Activated CD4-positive, alpha-beta T cell treated with anti-CD3 and anti-CD28 coated beads, Interleukin-2, Interleukin-4, amounts not matched to agents 100 ng/mL and 50 ng/mL, durations not matched to agents 16 hours and 8 hours (primary cell): Measurements from ENCODE around the gene SORCS2.
"Not testable (repeated sequence)": the region's sequence is repeated elsewhere in the genome, so short reads cannot be mapped to it uniquely, and the experiment has no call there.

Source experiments
- DNase-seq: peaks from one replicate; pipeline ENCODE4 v3.0.0-alpha.2; 2020; ENCODE audit warnings: low spot score

SORCS2 gene

DNA sequence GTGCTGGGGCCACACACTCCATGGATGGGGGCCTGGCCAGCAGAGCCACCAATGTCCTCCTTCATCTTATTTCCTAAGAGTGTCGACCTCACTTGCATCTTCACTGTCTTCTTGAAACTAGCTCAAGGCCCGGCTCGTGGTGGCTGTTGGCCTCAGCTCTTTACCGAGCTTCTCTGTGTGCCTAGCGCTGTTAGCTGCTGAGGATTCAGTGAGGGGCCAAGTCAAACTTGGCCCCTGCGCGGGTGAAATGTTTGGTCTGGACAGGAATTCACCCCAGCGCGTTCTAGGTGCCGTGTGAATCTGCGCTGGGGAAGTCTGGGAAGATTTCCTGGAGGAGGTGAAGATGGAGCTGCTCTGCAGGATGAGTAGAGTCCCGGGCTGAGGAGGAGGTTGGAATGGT, 8.5 kb downstream of the SORCS2 start:
- no peak for DNase-seq

DNA sequence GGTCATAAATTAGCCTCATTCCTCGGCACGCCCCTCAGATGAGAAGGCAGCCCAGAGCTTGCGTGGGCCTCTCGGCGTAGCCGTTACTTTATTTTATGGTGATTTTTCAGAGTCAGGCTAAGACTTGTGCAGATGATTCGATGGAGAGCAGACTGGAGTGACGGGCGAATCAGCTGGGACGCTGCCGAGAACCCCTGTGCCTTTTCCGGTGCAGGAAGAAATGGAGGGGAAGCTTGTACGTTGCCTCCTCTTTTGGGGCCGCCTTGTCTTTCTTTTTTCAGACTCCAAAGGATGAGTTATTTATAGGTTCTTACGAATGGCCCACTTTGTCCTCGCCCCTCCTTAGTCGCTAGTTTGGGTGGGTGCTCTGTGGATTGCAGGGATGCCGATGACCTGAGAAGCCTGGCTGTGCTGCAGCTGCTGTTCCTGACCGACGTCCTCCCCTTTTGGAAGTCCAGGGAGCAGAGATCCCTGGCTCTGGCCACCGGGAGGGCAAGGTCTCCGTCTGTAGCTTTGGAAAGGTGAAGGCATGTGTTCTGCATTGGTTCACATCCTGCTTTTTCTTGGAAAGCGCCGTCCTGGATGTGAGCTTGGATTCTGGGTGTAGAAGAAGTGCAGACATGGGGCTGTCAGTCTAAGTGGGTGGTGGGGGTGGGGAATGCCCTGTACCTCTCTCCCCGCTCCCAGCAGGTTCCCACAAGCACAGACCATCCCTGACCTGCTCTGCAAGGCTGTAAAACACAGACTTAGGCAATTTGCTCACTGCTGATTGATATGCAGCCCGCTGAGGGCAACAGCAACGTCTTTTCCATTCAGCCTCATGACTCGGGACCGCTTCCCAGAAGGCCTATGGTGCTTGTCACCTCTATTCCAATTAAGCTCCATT, 9.3 kb downstream of the SORCS2 start:
- no peak for DNase-seq

DNA sequence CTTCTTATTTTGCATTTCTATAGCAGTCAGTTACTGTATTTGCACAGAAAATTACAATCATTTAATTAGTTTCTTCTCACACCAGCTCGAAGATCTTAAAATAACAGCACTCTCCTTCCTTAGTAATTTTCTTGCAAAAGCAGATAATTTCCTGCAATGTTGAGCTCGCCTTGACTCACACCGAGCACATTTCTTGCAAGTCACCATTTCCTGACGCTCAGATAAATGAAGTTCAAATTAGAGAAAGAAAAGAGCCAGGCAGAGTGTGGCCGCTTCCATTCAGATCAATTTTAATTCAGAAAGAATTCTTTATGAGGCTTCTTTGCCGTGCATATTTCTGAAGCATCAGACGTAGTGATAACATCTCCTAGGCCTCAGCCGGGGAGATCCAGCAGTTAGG, 10.1 kb downstream of the SORCS2 start:
- DNase-seq, result no peak

DNA sequence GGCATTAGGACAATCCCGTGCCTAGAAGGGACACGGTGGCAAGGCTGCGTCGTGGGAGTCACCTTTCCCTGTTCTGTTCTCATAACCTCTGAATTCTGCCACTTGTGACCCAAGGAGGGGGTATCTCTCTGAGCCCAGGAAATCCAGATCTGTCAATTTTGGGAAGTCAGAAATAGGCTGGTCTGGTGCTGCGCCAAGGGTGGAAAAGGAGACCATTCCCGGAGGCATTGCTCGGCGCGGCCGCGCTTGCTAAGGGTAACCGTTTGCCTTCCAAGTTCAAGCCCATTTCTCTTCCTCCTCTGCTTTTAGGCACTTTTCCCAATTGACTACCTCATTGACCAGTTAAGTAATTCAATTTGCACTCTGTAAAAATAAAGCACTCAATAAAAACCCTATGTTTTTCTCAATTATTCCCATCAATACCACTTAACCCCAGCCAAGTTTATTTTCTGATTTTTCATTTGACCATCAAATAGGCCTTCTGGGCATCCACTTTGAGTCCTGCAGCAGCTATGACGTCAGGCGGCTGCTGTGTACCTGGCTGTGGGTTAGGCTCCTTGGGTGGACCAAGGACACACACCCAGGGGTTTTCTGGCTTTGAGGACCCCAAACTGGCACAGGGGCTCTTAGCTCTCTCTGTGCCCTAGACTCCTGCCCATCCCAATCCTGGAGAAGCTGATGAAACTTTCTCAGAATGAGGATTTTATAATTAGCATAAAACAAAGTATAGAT, 12.5 kb downstream of the SORCS2 start:
- no peak for DNase-seq

DNA sequence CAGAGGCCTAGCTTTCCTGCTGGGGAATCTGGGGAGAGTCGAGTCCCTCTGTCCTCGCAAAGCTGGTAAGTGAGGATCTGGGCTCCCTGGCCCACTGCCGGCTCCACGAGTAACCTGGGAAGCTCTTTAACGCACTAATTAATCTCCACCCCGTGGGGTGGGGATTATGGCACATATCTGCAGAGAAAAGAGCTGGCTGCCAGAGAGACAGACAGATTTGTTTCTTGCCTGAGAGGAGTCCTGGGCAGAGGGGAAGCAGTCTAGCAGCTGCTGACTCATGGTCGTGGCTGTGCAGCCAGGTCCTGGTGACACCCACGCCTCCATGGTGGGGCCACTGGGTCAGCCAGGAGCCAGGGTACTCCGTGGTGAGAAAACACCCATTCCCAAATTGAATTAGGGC, 14.0 kb downstream of the SORCS2 start:
- no peak for DNase-seq

DNA sequence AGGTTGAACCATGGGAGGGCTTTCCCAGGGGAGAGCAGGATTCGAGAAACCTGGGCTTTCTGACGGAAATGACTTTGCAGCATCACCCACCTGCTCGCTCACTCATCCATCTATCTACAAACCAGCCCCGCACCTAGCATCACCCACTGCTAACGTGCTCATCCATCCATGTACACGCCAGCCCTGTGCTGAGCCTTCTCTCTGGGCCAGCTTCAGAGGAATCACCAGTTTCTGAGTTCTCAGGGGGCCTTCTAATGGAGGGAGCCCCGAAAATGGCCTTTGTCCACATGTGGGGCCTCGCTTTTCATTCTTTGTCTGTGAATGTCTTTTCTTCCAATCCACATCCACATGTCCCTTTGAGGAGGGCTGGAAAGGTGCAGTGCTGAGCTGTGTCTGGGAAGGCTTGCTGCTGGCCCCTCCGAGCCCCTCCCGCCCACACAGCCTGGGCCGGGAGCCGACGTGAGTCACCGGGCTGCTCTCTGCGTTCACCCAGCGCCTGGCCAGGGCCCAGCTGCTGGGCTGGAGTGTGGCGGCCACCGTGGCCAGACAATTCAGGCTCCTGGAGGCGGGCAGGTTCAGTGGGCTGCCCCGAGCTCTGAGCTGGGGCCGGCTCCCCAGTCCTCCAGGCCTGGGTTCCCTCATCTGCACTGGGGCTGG, 14.7 kb downstream of the SORCS2 start:
- DNase-seq, result no peak

DNA sequence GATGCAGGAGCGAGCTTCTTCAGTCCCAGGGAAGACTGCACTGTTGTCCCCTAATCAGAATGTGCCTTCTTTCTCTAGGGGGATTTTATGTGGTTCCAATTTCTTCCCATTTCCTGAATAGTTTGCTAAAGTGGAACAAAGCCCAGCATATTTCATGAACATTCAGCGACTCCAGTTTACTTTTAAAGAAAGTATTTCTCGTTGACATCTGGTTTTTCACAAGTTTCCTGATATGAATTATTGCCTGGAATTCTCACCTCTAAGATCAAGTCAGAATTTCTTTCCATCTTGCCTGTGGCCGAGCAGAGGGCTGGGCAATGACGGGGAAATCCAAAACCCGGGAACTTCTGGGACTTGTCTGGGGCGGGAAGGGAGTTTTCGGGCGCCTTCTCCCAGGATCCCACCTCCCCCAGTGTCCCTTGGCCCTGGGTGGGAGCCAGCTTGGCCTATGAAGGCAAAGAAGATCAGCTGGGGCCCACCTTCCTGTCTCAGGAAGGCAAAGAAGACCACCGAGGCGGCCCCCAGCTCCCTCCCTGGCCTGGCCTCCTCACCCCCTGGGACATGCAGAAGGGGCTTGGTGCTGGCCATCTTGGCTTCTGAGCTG, 15.4 kb downstream of the SORCS2 start:
- no peak for DNase-seq

DNA sequence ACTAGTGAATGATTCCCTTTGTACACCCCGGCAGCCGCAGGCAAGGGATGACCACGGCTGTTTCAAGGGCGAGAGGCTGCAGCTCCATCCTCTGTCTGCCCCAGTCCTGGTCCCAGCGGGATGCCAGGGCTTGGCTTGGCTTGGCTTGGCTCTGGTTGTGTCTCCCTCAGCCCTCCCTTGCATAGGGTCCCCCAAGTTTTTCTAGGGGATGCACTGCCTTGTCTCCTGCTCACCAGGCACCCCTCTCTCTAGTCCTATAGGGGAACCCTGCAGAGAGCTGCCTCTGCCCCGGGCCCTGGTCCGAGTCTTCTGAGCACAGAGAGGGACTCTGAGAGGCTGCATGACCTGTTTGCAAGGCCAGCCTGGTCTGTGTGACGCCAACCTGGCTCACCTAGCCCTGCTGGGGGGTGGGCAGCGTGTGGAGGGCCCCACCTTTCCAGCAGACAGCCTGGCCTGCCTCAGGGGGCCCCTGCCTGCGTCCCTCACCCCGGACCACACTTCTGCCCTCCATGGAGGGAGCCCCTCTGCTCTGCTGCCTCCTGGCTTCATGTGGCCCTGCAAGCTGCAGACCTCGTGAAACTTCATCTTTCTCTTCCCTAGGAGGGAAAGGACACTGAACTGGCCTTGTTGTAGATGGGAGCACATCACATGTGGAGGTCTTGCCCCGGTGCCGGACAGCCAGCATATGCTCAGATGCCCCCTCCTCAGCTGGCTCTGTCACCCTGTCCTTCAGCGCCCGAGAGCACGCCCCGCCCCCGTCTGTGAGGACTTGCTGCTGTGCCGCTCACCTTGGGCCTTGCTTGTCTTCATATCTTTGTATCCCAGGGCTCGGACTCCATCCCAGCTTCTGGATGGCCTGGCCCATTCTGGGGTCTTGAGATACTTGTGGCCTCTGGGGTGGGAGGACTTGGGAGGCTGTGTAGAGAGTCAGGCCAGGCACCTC, 16.4 kb downstream of the SORCS2 start:
- DNase-seq, result no peak

DNA sequence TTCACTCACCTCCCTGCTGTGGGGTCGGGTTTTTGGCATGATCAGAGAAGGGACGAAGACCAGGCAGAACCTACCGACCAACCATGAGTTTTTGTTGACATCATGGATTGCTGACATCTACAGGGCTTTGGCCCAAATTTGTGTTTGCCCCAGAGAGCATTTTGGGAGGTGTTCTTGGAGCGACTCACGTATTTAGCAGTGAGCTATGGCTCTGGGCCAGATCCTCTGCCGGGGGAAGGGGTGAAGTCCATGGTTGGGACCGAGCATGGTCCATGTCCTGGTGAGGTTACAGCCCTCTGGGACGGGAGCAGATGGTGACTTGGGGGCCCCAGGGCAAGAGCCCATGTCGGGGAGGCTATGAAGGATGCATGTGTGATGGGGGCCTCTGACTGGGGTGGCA, 17.4 kb downstream of the SORCS2 start:
- no peak for DNase-seq

DNA sequence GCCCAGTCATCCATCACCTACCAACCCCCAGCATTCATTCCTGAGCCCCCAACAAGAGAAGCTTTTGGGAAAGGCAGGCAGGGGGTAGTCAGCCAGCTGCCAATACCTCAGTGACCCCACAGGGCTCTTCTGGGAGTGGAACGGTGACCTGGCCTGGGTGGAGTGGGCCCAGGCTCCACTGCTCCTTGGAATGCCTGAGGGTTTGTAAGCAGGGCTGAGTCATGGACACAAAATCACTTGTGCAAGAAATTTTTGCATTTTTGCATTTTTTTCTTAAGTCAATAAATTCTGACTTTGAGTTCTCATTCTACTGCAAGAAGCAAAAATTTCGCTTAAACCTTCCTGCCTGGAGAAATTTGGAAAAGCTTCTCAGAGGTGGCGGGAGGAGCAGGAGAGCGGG, 18.5 kb downstream of the SORCS2 start:
- no peak for DNase-seq

DNA sequence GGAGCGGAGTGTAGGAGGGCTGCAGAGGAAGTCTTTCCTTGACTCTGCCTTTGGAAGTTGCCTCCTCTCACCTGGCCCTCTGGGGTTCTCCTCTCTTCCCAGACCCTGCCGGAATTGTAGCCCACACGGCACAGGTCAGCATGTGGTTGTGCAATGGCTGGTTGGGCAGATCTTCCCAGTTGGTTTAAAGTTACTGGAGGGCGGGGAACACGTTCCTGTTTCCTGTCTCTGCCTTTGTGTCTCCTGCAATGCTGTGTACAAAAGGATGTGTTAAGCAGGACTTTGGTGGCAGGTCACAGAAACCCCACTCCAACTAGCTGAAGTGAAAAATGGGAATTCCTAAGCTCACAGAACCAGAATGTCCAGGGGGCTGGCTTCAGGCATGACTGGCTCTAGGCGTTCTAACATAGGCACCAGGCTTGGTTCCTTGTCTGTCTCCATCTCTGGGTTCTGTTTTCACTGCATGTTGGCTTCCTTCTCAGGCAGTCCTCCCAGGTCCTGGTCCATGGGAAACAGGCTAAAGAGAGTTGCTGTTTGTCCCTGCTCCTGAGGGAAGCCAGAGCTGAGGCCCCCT, 19.9 kb downstream of the SORCS2 start:
- no peak for DNase-seq

DNA sequence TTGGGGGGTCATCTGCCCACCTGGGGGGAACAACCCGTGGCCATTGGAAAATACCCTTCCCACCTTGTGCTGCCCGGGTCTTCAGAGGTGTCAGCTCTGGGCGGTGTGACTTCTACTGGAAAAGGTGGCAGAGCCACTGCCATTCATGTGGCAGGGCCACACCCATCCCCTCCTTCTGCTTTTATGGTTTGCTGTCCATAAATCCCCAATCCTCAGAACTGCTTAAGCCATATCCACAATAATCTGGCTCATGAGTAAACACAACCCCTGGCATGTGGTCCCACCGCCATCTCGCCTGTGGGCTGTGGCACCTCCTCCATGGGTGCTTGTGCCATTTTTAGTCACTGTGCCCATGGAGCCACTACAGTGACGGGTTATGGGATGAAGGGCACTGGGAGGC, 20.6 kb downstream of the SORCS2 start:
- no peak for DNase-seq

DNA sequence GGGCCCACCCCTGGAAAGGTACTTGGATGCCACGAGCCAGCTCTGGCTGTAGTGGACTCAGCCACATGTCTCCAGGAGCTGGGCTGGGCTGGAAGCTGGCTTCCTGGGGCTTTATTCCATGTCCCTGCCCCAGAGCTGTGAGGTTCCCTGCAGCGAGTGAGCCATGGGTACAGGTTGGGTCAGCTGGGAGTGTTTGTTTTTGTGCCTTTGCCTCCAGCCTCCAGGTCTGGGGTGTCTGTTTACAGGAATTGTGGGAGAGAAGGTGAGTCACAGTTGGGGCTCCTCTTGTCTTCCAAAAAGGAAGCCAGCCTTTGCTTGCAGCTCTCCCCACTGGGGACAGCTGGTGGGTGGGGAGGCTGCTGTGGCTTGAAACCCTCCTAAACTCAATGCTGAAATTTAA, 21.5 kb downstream of the SORCS2 start:
- DNase-seq, result no peak

DNA sequence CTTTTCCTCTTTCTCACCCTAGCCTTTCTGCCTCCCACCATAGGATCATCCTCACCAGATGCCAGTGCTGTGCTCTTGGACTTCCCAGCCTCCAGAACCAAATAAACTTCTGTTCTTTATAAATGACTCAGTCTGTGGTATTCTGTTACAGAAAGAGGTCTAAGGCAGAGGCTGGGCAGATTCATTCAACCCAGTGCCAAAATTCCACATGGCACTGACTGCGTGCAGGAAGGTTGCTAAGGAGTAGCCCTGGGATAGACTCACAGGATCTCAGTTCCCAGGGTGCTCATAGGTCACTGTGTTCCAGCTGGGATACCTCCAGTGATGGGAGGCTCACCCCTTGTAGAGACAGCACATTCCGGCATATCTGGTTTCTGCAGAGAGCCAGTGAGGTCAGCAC, 22.0 kb downstream of the SORCS2 start:
- DNase-seq, result no peak

DNA sequence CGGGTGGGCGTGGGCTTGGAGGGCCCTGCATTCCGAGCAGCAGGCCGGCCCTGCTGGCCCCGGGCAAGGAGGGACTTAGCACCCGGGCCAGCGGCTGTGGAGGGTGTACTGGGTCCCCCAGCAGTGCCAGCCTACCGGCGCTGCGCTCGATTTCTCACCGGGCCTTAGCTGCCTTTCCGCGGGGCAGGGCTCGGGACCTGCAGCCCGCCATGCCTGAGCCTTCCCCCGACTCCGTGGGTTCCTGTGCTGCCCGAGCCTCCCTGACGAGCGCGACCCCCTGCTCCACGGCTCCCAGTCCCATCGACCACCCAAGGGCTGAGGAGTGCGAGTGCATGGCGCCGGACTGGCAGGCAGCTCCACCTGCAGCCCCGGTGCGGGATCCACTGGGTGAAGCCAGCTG, 22.8 kb downstream of the SORCS2 start:
- DNase-seq, result not testable (repeated sequence)

DNA sequence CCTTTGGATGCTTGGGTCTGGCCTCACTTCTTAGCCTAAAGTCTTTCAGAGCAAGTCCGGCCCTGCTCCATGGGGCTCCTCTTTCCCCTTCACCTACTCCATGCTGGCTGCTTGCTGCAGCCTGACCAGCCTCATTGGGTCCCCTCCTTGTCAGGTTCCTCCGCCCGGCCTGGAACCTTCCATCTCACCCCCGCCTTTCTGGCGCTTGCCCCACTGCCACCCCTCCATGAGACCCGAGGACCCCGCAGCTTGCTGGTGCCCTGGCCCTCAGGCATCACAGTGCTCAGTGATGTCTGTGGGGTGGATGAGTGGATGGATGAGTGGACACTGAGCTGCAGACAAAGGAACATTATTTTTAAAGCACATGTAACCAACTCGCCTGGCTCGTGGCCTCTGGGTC, 24.7 kb downstream of the SORCS2 start:
- DNase-seq, result no peak

DNA sequence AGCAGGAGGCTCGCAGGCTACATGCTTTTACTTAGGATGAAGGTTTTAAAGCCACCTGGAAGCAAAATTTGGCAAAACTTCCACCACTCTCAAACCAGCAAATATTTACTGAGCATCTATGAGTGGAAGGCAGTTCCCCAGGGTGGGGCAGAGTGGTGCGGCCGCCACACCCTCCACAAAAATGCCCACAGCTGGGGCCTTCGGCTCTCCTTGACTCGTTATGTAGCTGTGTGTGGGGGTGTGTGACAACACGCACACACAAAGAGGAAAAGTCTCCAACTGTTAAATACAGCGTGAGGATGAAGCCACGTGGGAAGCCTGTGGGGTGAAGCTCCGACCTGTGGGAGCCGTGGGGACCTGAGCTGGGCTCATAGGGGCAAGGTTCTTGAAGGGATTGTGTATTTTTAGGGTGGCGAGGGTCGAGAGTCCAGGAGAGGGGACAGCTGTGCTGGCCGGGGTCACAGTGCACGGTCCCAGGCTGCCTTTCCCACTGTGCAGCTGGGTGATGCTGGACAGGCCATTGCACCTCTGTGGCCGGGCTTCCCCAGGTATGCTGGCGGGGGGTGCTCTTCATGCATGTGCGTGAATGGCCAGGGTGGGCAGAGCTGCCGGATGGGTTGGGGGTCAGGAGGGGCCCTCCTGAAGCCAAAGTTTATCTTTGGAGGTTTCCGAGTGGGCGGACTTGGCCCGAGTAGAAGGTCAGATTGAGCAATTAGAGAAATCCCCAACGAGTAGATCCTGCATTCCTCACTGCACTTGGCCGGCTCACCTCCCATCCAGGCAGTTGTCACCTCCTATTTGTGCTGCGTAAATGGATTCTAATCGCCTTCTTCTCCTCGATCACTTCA, 25.4 kb downstream of the SORCS2 start:
- no peak for DNase-seq

DNA sequence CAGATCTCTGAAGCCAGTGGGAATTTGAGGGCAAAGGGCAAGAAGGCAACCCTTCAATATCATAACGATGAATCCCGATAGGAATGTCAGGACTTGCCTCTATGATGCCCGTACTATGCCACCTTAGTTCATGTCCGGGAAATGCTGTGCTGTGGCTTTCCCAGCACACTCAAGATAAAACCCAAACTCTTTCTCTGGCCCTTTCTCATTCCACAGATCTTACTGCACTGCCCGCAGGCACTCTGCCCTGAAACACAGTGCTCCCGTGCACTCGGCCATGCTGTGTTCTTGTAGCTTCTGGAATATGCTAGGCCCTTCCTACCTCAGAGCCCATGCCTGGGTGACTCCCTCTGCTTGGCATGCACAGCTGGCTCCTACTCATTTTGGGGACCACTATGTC, 26.3 kb downstream of the SORCS2 start:
- DNase-seq, result no peak

DNA sequence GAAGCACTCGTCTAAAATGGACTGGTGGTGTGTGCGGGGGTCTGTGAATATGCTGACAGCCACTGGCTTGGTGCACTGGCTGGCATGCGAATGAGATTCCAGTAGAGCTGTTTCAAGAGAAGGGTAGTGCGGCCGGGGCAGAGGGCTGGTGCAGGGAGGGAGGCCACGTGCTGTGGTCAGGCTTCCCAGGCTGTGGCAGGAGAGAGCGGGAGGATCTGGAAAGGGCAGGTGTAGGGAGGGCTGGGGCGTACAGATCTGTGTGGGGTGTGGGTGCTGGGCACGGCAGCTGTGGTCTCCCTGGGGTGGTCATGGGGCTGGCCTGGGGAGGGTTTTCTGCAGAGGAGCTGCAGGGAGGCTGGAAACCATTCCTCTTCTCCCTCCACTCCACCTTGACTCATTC, 30.2 kb downstream of the SORCS2 start:
- no peak for DNase-seq

DNA sequence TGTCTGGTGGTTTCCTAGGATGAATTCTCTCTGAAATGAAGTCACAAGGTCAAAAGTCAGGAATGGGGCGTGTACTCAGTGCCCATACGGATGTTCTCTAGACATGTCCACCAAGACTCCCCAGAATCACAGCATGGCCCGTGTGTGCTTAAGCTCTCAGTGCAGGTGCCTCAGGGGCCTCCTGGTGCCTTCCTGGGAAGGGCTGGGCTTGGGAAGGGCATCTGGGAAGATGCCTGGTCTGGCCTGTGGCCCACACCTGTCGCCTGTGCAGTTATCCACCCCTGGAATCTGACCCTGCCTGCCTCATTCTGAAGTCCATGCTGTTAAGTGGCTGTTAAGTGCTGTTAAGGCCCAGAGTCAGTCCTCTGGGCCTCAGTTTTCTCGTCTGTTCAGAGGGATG, 31.2 kb downstream of the SORCS2 start:
- DNase-seq, result no peak
